BJ (cell line): ENCODE data around the gene EID2B. TPM values are rescaled to one million over a fixed set of nuclear protein-coding genes. Genes with fewer than 3 reads are reported as not detected.

Experiments used
- CTCF ChIA-PET: fragments of 350-600 bp; formaldehyde crosslinking; extraction: SDS; loops from one replicate; lab custom pipeline; 2021; ENCODE audit warnings: antibody characterized with exemption, inconsistent platforms; lab: Yijun Ruan, JAX
- POLR2A ChIA-PET: fragments of 300-600 bp; sonication (Branson Sonifier 250); formaldehyde crosslinking; extraction: SDS; loops from one replicate; lab custom pipeline; 2021; ENCODE audit warnings: antibody characterized with exemption; lab: Charles Lee
- DNase-seq: peaks from one replicate; pipeline ENCODE4 v3.0.0-alpha.2; 2011; ENCODE audit warnings: low read depth
- H3K27me3 ChIP-seq: 2 replicates; pipeline ENCODE4 v1.6.0; 2011; ENCODE audit warnings: low read length; ENCODE audit not compliant: control insufficient read depth, insufficient read depth
- H3K36me3 ChIP-seq: 2 replicates; pipeline ENCODE4 v1.5.1; 2011; ENCODE audit warnings: low read length; ENCODE audit not compliant: control insufficient read depth, insufficient read depth
- H3K4me3 ChIP-seq: 2 replicates; pipeline ENCODE4 v1.5.1; 2011; ENCODE audit warnings: low read depth, mild to moderate bottlenecking, control low read depth, low read length
- CTCF ChIP-seq: IDR thresholded peaks from 2 replicates; pipeline ENCODE4 v1.5.1; 2011; ENCODE audit warnings: low read depth, mild to moderate bottlenecking, control low read depth, inconsistent platforms, low read length, moderate library complexity; ENCODE audit not compliant: insufficient read depth
- polyA plus RNA-seq: library from polyadenylated mRNA; depleted of rRNA; stranded (reverse); fragments of >200 nt; gene quantifications from 2 replicates; pipeline ENCODE4 v1.2.3, GENCODE V29; 2011

The EID2B gene
- polyA plus RNA-seq, 1 experiment, result 2.2 TPM

- peaks cover 1% of the 10 kb centered on the region for H3K27me3 ChIP-seq
- TF ChIP-seq CTCF, result no peak
- ChIA-PET POLR2A (no interaction called here), CTCF (no interaction called here)
- no peak overlapping the region for H3K4me3 ChIP-seq
- DNase-seq, result no peak
- no peaks in the 10 kb centered on the region for H3K36me3 ChIP-seq
These were observed 26.0 kb upstream of the EID2B start for GRCh38 chr19:39558624-39559117.

DNA sequence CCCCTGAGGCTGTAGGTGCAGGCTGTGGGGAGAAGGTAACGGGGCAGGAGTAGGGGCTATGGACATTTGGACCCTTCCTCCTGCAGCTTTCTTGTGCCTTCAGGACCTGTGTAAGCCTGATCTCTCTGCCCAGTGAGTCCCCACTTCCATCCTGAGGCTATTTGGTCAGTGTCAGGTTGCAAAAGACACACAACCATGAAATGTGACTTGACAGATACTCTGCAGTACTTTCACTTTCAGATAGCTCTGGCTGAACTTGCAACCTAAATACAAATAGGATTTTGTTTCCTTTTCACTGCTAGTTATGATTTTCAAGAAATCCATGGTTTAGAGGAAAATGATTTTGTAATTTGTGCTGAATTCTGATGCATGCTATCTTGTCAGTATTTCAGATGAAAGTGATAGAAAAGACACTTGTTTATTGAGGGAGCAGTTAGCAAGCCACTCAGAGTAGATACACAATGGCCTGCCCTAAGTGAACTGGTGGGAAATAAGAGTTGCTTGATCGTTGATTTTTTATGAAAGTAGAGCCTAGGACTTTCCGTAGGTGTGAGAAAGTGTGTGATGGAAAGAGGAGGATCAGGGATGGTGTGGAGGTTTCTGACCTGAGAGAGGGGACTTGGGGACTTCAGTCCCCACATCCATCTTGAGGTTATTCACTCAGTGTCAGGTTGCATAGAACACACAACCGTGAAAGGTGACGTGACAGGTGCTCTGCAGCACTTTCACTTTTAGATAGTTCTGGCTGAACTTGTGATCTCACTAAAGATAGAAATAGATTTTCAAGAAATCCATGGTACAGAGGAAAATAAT, 25.4 kb upstream of the EID2B start:
- Histone ChIP-seq H3K27me3 (peaks cover 1% of the 10 kb centered on the region), H3K36me3 (no peaks in the 10 kb centered on the region), H3K4me3 (no peak overlapping the region)
- ChIA-PET POLR2A (no interaction called here), CTCF (no interaction called here)
- no peak for DNase-seq
- TF ChIP-seq CTCF, result no peak

DNA sequence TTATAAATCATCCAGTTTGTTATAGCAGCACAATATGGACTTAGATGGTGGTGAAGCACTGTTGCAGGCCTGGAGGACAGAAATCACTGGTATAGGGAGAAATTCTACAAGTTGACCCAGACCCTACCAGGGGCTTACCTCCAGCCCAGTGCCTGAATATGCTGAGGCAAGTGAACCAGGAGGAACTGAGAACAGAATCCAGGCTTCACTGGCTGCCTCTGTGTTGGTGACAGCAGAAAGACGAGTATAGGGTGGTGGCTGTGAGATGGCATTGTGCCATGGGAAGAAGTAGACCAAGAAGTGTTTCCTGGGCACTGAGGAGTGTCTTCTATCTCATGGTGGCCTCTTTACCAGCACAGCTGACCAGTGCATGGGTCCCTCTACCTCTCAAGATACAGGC, 23.2 kb upstream of the EID2B start:
- Histone ChIP-seq H3K27me3 (peaks cover 1% of the 10 kb centered on the region), H3K4me3 (no peak overlapping the region), H3K36me3 (no peaks in the 10 kb centered on the region)
- ChIA-PET POLR2A (no interaction called here), CTCF (no interaction called here)
- no peak for TF ChIP-seq CTCF
- no peak for DNase-seq

- H3K4me3 ChIP-seq, result no peak overlapping the region
- no peaks in the 10 kb centered on the region for H3K36me3 ChIP-seq
- TF ChIP-seq CTCF, result no peak
- DNase-seq, result no peak
- ChIA-PET CTCF (interaction anchor here (4.5 kb wide), 1 partner anchor 118 kb away, joined by 23 read pairs; no protein-coding TSS in a partner anchor), POLR2A (no interaction called here)
- peaks cover 1% of the 10 kb centered on the region for H3K27me3 ChIP-seq
These were observed 22.2 kb upstream of the EID2B start for GRCh38 chr19:39554701-39555311.

- CTCF ChIA-PET, result interaction anchor here (1.0 to 4.5 kb wide), 2 partner anchors 114 to 120 kb away, joined by 4 to 23 read pairs; no protein-coding TSS in a partner anchor
- H3K4me3 ChIP-seq, result no peak overlapping the region
- no peak for TF ChIP-seq CTCF
- H3K27me3 ChIP-seq, result no peaks in the 10 kb centered on the region
- H3K36me3 ChIP-seq, result no peaks in the 10 kb centered on the region
- POLR2A ChIA-PET, result no interaction called here
- DNase-seq, result no peak
These were observed 20.5 kb upstream of the EID2B start for GRCh38 chr19:39553082-39553652.
